ENCODE measurements around the gene CCL28. TPM values are rescaled to one million over a fixed set of nuclear protein-coding genes. Genes with fewer than 3 reads are reported as not detected.

The CCL28 gene
- total and polyA plus RNA-seq, 9 of the 15 experiments (the other 6 are each of a cell fraction or from before 2014, with no cell fraction given): not detected

DNA sequence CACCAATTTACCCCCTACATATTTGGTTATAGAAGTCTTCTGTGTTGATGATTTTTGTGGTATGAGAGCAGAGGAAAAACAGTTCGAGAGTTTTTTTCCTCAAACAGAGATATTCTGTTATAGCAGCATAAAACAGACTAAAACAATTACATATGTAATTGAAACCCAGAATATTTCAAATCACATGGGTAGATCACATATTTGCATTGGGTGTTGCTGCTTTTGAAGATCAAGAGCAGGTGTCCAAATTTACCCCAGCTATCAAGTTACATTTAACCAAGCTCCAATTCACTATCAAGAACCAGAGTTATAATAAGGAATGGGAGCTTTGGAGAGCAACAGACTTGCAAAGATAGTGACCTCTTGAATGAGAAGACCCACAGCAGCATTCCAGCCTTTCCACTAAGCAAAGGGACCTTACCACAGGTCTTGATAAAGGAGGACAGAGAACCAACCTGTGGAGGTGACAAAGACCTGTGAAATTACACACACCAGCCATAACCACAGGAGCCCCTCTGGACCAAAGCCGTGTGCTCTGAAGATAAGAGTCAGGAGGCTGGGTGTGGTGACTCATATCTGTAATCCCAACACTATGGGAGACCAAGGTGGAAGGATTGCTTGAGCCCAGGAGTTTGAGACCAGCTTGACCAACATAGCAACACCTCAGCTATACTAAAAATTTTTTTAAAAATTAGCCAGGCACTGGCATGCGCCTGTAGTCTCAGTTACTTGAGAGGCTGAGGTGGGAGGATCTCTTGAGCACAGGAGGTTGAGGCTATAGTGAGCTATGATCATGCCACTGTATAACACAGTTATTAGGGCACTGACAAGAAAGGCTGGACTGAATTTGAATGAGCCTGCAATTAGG, 4.0 kb upstream of the CCL28 start (continued):
- TF ChIP-seq ZNF324 (CRISPR knock-in tag; IDR thresholded peaks at IDR 0.05): no peak
- no peak for TF ChIP-seq SP2 (IDR thresholded peaks at IDR 0.05; ENCODE audit: extremely low read depth, low read depth, low read length, poor library complexity, severe bottlenecking)
- 0 out of 2 replicates have a peak, but pooled peaks have one; percentile 9 for TF ChIP-seq CBX5 (IDR thresholded peaks at IDR 0.05; ENCODE audit: borderline replicate concordance, low read depth)
- TF ChIP-seq KAT7 (CRISPR knock-in tag; IDR thresholded peaks at IDR 0.05; ENCODE audit: borderline replicate concordance): no peak
- no peak for TF ChIP-seq SREBF2 (CRISPR knock-in tag; IDR thresholded peaks at IDR 0.05)
- TF ChIP-seq MED1 (CRISPR knock-in tag; IDR thresholded peaks at IDR 0.05; ENCODE audit: borderline replicate concordance): no peak
- TF ChIP-seq EP300 (IDR thresholded peaks at IDR 0.05; ENCODE audit: low read length): peak; percentile 88
- peak in 1 of 2 experiments; percentile 57; a peak in 1 of 4 replicates for TF ChIP-seq NONO (IDR thresholded peaks at IDR 0.05; ENCODE audit: low read depth in 2 of 2, low read length in 1 of 2)
- TF ChIP-seq, protein P1, sequence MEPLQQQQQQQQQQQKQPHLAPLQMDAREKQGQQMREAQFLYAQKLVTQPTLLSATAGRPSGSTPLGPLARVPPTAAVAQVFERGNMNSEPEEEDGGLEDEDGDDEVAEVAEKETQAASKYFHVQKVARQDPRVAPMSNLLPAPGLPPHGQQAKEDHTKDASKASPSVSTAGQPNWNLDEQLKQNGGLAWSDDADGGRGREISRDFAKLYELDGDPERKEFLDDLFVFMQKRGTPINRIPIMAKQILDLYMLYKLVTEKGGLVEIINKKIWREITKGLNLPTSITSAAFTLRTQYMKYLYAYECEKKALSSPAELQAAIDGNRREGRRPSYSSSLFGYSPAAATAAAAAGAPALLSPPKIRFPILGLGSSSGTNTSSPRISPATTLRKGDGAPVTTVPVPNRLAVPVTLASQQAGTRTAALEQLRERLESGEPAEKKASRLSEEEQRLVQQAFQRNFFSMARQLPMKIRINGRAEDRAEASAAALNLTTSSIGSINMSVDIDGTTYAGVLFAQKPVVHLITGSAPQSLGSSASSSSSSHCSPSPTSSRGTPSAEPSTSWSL (CRISPR knock-in tag; IDR thresholded peaks at IDR 0.05; ENCODE audit: borderline replicate concordance): no peak
- TF ChIP-seq ADNP (tag; IDR thresholded peaks at IDR 0.05): 0 out of 2 replicates have a peak, but pooled peaks have one; percentile 37
- TF ChIP-seq, protein P2, sequence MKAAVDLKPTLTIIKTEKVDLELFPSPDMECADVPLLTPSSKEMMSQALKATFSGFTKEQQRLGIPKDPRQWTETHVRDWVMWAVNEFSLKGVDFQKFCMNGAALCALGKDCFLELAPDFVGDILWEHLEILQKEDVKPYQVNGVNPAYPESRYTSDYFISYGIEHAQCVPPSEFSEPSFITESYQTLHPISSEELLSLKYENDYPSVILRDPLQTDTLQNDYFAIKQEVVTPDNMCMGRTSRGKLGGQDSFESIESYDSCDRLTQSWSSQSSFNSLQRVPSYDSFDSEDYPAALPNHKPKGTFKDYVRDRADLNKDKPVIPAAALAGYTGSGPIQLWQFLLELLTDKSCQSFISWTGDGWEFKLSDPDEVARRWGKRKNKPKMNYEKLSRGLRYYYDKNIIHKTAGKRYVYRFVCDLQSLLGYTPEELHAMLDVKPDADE (conservative IDR thresholded peaks at IDR 0.05; ENCODE audit: control insufficient read depth, low read depth, low read length): 0 out of 2 replicates have a peak, but pooled peaks have one; percentile 42
- TF ChIP-seq, protein P3, sequence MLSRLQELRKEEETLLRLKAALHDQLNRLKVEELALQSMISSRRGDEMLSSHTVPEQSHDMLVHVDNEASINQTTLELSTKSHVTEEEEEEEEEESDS (CRISPR knock-in tag; IDR thresholded peaks at IDR 0.05): no peak
- no peak for TF ChIP-seq SETDB1 (IDR thresholded peaks at IDR 0.05; ENCODE audit: low read length)
- no peak for TF ChIP-seq ZNF184 (CRISPR knock-in tag; IDR thresholded peaks at IDR 0.05)
- no peak for TF ChIP-seq PURB (CRISPR knock-in tag; IDR thresholded peaks at IDR 0.05; ENCODE audit: low read depth)
- TF ChIP-seq ZNF253 (CRISPR knock-in tag; conservative IDR thresholded peaks at IDR 0.05): no peak
- TF ChIP-seq, protein P4, sequence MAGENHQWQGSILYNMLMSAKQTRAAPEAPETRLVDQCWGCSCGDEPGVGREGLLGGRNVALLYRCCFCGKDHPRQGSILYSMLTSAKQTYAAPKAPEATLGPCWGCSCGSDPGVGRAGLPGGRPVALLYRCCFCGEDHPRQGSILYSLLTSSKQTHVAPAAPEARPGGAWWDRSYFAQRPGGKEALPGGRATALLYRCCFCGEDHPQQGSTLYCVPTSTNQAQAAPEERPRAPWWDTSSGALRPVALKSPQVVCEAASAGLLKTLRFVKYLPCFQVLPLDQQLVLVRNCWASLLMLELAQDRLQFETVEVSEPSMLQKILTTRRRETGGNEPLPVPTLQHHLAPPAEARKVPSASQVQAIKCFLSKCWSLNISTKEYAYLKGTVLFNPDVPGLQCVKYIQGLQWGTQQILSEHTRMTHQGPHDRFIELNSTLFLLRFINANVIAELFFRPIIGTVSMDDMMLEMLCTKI (IDR thresholded peaks at IDR 0.05; ENCODE audit: partially characterized antibody): no peak
- TF ChIP-seq CHCHD3 (CRISPR knock-in tag; IDR thresholded peaks at IDR 0.05): no peak
- TF ChIP-seq, protein P5, sequence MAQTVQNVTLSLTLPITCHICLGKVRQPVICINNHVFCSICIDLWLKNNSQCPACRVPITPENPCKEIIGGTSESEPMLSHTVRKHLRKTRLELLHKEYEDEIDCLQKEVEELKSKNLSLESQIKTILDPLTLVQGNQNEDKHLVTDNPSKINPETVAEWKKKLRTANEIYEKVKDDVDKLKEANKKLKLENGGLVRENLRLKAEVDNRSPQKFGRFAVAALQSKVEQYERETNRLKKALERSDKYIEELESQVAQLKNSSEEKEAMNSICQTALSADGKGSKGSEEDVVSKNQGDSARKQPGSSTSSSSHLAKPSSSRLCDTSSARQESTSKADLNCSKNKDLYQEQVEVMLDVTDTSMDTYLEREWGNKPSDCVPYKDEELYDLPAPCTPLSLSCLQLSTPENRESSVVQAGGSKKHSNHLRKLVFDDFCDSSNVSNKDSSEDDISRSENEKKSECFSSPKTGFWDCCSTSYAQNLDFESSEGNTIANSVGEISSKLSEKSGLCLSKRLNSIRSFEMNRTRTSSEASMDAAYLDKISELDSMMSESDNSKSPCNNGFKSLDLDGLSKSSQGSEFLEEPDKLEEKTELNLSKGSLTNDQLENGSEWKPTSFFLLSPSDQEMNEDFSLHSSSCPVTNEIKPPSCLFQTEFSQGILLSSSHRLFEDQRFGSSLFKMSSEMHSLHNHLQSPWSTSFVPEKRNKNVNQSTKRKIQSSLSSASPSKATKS (CRISPR knock-in tag; IDR thresholded peaks at IDR 0.05): no peak
- TF ChIP-seq ZBTB1 (CRISPR knock-in tag; IDR thresholded peaks at IDR 0.05; ENCODE audit: borderline replicate concordance, low read depth): no peak
- TF ChIP-seq CBX3 (IDR thresholded peaks at IDR 0.05; ENCODE audit: borderline replicate concordance in 1 of 2, low read length in 2 of 2): peak in 1 of 2 experiments; percentile 55; a peak in 1 of 3 replicates
